Activated CD4-positive, CD25-positive, alpha-beta regulatory T cell treated with anti-CD3 and anti-CD28 coated beads, Interleukin-2, amount 50 U/mL, for 72 hours (primary cell): ENCODE data around the gene GRM7.

Source experiments
- DNase-seq: peaks from one replicate; pipeline ENCODE4 v3.0.0; 2021

The GRM7 gene

DNA sequence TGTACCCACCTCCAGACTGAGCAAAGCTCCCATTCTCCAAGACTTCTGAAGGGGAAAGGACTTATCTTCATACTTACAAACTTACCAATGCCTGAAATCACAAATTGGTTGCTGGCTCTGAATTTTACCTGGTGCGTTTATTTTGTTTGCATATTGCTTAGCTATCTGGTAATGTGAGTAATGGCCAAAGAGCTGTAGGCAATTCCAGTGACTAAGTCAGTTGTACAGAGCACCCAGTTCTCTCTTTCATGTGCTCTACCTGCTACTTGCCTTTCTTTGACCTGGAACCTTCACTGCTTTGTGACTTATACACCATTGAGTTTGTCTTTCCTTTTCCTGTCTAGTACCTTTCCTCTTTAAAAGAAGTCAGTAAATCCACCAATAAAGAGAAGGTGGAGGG, 884.8 kb downstream of the GRM7 start:
- DNase-seq = no peak

DNA sequence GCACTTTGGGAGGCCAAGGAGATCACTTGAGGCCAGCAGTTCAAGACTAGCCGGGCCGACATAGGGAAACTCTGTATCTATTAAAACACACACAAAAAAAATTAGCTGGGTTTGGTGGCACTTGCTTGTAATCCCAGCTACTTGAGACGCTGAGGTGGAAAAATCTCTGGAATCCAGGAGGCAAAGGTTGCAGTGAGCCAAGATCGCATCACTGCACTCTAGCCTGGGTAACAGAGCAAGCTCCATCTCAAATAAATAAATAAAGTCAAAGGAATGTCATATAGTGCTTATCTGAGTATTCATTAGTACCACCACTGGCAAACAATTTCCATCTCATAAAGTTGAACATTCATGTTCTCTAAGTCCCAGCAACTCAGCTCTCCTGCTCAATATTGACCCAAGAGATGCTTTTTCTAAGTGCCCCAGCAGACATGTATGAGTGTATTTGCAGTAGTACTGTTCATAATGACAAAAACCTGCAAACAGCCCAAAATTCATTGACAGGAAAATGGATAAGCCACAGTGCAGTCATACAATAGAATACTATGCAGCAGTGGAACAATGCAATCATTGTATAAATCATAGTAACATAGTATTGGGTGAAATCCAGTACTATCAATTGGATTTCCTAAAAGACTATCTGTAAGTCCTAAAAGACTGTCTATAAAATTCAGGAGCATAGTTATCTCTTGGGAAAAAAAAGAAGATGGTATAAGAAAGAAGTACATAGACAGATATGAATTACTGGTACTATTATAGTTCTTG, 889.2 kb downstream of the GRM7 start:
- DNase-seq = no peak

DNA sequence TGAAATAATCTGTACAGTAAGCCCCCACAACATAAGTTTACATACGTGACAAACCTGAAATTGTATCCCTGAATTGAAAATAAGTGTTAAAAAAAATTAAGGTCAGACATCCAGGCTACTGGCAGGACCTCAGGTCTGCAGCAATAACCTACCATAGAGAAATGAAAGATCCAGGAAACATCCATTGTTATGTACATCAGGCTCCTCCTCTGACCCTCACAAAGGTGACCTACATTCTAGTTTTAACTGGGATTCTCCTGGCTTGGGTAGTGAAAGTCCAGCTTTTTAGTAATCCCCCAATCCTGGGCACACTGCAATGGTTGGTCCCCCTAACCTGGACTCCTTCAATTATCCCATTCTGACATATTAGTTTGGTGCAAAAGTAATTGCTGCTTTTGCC, 891.1 kb downstream of the GRM7 start:
- DNase-seq = no peak

DNA sequence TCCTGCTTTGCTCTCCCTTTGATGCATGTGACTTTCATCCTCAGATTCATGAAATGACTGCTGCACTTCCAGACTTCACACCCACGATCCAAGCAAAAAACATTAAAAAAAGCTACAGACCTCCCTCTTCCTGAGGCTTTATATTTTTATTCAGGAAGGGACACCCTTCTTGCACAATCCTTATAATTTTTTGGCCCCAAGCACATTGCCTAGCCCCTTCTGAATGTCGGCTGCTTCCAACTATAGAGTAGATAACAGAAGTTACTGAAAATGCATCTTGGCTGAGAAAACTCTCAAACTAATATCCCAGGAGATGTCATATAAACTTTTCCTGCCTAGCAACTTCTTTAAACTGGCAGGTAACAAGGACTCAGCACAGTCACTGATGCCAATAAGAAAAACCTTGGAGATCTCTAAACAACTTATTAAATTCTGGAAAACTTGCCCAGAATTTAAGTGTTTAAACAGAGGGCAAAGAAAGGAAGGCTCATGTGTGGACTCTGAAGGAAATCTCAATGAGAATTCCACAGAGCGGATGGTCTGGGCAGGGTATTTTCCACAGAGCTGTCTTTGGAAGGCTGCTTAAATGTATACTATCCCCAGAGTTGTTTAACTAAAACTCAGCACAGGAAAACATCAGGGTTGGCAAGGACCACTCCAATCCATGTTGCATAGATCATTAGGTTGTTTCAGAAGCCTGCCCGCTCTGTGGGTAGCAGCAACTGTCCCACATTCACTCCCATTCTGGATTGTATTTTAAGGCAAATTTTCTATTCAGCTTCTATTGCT, 893.9 kb downstream of the GRM7 start:
- DNase-seq = no peak

DNA sequence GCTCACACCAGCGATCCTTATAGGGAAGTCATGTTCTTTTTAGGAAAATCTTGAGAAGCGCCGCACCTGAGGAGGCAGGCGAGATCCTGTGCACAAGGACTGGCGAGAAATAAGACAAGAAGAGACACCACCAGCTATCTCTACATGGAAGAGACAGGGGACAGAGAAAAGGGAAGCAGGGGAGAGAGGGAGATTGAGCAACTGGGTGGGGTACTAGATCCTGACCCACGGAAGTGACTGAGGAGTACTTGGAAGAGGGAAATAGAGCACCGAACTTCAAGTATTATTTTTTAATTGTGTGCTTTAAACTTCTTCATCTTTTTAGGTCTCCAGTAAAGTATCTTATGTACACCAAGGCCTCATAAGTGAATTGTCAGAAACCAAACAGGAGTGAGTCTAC, 898.7 kb downstream of the GRM7 start:
- DNase-seq = no peak

DNA sequence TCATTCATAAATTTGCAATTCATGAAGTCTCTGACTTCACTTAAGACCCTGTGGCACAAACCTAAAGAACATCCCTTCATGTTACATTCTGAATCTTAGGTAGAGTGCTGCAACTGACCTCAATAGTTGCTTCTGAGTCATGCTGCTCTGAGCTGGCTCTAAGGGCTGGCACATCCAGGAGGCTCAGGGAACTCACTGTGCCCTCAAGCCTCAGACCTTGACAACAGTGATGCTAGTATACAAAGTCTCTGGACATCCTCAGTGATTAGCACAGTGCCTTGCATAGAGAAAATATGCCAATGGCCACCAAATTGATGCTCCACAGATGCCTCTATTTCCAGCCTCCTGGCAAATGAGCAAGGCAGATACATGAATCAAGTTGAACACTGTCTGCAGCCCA, 899.8 kb downstream of the GRM7 start:
- no peak for DNase-seq

DNA sequence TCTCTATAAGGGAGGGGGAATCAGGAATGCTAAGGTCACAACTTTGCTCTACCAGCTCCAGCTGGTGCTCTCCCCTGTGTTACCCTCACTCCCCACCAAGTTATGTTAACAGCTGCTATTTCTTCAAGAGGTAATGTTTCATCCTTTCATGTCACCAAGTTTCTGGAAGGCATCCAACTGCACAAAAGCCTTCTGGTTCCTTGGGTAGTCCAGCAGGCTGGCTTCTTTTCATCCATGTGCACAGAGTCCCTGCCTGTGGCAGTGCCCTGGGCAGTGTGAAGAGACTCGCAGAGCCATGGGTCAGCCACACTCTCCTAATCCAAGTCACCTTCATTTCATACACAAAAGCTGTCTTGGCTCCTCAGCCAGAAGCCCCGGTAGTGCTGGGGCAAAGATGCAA, 903.2 kb downstream of the GRM7 start:
- no peak for DNase-seq

DNA sequence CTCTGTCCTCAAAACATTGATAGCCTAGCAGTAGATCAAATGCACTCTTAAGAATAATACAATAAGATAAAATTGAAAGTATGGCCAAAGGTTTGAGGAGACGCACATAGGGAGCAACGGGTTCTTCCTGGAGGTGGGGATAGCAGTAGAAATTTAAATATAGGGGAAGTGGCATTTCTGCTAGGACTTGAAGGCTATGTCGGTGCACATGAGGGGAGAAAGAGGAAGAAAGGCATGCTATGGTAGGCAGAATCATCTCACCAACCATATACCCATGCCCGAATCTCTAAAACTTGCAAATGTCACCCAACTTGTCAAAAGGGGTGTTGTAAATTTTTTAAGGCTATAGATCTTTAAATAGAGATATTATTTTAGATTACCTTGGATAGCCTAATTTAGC, 905.6 kb downstream of the GRM7 start:
- no peak for DNase-seq

DNA sequence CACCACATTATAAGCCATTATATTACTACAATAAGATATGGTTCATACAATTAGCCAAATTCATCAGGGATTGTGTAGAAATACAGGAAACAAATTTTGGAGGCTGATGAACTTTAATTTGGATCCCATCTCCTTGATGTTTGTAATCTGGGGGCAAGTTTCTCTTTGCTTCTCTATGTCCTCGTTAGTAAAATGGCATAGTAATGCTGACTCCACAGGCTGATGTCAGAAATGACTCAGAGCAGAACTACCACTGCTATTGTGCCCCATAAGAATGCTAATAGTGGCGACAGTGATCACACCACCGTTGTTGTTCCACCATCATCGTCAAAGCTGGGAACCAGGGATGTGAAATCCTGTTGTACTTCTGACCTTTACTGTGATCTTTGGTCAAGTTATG, 918.4 kb downstream of the GRM7 start:
- no peak for DNase-seq

DNA sequence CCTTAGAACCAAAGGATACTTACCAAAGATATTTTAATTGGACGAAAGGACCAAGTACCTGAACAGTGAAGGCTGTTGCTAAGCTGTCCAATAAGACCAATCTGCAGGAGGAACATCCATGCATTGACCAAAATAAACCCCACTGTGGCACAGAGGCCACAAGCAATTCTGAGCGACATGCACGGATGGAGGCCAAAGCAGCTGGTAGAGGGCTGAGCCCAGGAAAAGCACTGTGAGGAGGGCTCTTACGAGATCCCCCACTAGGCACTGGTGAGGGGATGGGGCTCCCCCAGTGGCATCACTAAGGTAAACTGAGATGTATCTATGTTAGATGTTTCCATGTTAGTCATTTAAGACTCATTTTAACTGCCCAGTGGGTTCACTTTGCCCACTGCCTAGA, 920.5 kb downstream of the GRM7 start:
- no peak for DNase-seq

DNA sequence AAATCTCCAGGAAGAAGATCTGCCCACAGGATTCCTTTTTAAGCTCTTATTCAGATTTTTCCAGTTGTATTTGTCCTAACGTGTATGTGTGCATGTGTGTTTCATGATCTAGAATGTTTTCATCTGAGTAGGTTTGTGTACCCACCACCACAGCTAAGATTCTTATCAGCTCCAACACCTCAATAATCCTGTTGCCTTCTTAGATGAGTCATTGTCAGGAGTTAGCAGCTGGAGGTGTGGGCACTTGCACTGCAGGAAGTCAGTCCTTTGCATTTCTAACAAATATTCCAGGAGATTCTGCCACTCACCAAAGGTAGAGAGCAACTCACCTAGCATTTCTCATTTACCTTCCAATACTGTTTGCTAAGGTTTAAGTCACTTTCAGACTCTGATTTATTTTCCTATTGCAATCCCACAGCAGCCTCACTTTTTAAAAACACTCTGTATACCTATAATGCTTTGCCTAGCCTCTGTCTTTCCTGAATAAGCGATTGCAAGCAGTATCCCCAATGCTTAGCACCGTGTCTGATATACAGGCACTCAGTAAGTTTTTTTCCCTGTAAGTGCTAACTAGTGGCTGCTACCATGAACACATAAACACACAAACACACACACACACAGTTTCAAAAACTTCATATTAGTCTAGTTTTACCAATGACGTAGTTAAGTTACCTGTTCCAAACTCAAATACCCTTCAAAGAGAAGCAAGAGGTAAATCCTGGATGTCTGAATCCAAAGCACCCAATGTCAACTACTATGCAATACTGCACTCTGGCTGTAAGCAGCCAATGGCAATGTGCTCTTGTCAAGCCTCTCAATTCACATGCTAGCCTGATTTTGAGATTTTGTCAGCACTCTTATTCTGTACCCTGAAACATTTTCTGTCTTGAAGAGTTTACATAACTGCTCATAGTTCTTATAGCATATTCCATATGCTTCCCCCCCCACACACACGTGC, 927.2 kb downstream of the GRM7 start:
- no peak for DNase-seq

DNA sequence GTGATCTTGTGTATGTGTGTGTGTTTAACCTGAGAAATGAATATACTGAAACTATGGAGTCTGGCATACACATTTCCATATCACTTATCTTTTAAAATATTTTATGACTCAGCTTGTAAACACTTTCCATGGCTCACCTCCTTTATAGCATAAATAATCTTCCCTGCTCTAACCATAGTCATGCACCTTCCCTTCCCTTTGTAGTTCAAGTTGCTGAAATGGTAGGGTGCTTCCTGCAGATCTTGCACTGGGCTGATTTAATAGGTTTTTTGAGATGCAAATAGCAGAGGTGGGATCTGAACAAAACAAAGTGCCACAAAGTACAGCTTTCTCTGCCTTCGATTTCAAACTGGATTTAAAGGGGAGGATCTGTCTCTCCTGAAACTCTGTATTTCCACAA, 928.0 kb downstream of the GRM7 start:
- no peak for DNase-seq

DNA sequence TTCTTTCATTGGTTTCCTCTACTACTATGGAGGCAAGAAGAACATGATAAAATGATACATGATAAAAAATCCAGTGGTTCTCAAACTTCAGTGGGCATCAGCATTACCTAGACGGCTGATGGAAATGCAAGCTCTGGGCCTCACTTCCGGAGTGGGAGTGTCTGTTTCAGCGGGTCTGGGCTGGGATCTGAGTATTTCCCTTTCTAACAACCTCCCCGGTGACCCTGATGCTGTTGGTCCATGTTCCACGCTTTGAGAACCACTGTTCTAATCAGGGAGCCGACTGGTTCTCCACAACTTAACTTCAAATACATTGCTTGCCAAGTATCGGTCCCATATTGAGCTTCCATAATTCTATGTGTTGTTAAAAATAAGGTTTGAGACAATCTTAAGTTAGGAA, 928.4 kb downstream of the GRM7 start:
- DNase-seq = no peak

DNA sequence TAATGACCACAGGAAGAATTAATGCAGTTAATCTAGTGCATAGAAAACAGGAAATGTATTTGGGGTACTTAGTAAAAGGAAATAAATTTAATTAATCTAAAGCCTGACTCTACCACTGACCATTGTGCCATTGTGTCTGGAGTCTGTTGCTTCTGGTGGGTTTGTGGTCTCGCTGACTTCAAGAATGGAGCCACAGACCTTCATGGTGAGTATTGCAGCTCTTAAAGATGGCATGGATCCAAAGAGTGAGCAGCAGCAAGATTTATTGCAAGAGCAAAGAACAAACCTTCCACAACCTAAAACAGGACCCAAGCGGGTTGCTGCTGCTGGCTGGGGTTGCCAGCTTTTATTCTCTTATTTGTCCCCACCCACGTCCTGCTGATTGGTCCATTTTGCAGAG, 929.2 kb downstream of the GRM7 start:
- DNase-seq = no peak
